Brain microvascular endothelial cell (primary cell): ENCODE results near the gene ENO1.
A peak's percentile ranks its signal among the peaks of the same experiment; 100 is the strongest.

Experiments
- DNase-seq: peaks from one replicate; pipeline ENCODE4 v3.0.0-alpha.2; 2020
- H3K27ac ChIP-seq: fragments of 250-450 bp; sonication (Bioruptor Pico); 2 replicates; pipeline ENCODE4 v1.5.1; 2020; ENCODE audit warnings: mild to moderate bottlenecking, moderate library complexity
- H3K27me3 ChIP-seq: fragments of 250-450 bp; sonication (Bioruptor Pico); replicated peaks from 2 replicates; pipeline ENCODE4 v1.5.1; 2020; ENCODE audit warnings: mild to moderate bottlenecking
- H3K36me3 ChIP-seq: fragments of 250-450 bp; sonication (Bioruptor Pico); replicated peaks from 2 replicates; pipeline ENCODE4 v1.5.1; 2020; ENCODE audit warnings: mild to moderate bottlenecking
- H3K4me3 ChIP-seq: 2 replicates; pipeline ENCODE4 v1.5.1; 2011; ENCODE audit warnings: low read depth, mild to moderate bottlenecking, control low read depth, low read length, moderate library complexity
- in situ Hi-C: cut with HindIII; loops from 2 replicates; pipeline ENCODE4 v1.10.0; 2017; ENCODE audit warnings: low sequenced_read_pairs, low pct_ligation_motif_present
- TF ChIP-seq, protein P1 (sequence below): IDR thresholded peaks from 2 replicates; pipeline ENCODE4 v1.5.1; 2011; ENCODE audit warnings: low read depth, mild to moderate bottlenecking, moderate library complexity, low read length, control low read depth, inconsistent platforms; ENCODE audit errors: missing control alignments

The ENO1 gene

DNA sequence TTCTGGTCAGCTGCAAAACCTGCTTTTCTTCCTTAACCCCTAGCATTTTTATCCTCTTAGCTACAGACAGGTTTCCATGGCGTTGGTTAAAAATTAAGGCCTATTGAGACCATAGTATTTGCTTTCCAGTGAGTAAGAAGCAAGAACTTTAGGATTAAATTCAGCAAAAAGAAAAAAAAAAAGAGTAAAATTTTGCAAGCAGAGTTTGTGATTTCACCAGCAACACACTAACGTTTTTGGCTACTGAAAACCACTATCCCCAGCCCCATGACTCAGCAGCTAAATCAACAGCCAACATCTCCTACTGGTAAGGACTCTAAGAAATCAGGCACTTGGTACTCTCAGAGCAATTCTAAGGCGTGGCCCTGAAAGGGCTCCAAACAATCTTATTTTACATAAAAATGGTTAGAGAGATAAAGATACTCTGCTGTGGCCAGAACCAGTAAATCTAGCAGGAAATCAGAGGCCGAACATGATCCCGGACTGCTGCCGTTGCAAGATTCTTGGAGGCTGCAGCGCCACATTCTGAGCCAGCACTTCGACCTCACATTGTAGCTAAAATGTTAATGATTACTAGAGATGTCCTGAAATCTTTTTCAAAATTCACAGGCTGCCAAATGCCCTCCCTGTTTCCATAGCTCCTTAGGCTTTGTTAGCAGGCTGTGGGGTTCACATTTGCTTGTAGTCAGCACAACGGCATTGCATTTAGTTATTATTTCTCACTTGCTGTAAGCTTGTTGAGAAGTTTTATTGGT, 1.6 kb upstream of the ENO1 start:
- peak overlapping the region; percentile 89 for H3K27ac ChIP-seq
- in situ Hi-C loops, result no loop called here
- peak; percentile 92 for DNase-seq
- H3K4me3 ChIP-seq, result no peak overlapping the region
- H3K36me3 ChIP-seq, result peaks cover 17% of the 10 kb centered on the region
- TF ChIP-seq, protein P1, sequence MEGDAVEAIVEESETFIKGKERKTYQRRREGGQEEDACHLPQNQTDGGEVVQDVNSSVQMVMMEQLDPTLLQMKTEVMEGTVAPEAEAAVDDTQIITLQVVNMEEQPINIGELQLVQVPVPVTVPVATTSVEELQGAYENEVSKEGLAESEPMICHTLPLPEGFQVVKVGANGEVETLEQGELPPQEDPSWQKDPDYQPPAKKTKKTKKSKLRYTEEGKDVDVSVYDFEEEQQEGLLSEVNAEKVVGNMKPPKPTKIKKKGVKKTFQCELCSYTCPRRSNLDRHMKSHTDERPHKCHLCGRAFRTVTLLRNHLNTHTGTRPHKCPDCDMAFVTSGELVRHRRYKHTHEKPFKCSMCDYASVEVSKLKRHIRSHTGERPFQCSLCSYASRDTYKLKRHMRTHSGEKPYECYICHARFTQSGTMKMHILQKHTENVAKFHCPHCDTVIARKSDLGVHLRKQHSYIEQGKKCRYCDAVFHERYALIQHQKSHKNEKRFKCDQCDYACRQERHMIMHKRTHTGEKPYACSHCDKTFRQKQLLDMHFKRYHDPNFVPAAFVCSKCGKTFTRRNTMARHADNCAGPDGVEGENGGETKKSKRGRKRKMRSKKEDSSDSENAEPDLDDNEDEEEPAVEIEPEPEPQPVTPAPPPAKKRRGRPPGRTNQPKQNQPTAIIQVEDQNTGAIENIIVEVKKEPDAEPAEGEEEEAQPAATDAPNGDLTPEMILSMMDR, result no peak
- H3K27me3 ChIP-seq, result no peaks in the 10 kb centered on the region

DNA sequence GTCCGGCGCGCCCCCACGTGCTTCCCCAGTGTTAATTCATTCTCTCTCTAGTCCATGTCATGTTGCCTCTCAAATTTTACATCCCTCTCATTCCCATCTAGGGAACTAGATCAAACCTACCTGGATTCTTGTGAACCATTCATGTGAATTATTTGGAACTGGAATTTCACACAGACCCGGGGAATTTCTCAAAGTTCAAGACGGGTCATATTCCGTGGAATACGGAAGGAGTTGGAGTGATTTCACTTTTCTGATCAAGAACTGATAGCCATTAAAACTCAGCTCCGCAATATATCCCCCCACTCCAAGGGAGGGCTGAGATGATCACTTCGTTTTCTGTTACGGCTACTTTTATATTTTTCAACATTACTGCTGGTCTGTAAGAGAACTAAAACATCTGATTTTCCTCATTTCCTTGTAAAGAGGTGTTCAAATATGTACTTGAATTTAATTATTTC, 1.0 kb upstream of the ENO1 start:
- Histone ChIP-seq H3K36me3 (peaks cover 22% of the 10 kb centered on the region), H3K4me3 (peak overlapping the region; percentile 96), H3K27ac (peak overlapping the region; percentile 89), H3K27me3 (no peaks in the 10 kb centered on the region)
- in situ Hi-C loops, result no loop called here
- TF ChIP-seq, protein P1, result peak; percentile 34
- no peak for DNase-seq

DNA sequence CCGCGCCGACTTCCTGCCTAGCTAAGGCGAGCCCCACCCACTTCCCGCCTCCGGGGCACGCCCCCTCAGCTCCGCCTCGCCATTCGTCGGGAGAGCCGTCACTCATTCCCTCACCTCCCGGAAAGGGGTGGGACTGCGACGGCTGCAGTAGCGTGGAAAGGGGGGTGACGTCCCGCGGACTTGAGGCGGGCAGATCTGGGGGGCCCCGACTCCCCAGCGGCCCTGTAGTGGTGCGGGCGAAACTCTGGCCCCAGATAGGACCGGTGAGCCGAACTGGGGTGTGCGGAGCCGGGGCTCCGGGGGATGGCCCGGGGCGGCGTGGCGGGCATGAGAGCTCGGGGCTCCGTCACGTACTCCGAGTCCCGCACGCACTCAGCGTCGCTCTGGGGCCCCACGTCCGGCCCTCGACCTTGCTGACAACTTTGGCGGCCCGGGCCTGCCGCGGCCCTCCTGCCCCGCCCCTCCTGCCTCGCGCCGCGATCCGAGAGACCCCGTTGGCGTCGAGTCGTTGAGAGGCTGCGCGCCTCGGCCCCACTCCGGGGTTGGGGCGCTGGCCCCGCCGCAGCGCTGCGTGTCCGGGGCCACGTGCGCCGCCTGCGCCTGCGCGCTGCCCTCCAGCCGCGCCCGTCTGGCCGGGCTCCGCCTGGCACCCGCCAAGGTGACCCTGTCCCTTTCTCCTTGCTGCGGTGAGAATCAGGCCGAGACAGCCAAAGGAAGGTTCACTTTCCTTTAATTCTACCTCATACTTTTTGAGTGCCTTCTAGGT, 395 bp upstream of the ENO1 start:
- TF ChIP-seq, protein P1, result no peak
- peak; percentile 96 for DNase-seq
- Histone ChIP-seq H3K36me3 (peaks cover 27% of the 10 kb centered on the region), H3K27ac (peak overlapping the region; percentile 89), H3K4me3 (peak overlapping the region; percentile 96), H3K27me3 (no peaks in the 10 kb centered on the region)
- in situ Hi-C loops, result no loop called here

DNA sequence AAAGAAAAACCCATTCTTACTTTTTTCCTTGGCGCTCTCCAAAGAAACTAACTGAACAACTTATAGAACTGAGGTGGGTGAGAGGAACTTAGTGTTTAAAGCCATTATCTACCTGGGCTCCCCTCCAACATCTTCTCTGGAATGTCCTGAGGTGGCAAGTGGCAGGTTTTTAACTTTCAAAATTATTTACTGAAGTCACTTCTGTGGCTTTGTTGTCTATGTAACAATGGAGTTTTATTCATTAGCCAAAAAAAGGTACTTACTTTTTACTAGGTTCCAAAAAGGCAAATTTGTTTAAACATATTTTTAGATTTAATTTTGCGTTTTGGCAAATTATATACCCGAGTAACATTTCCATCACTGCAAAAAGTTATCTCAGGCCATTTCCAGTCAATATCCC, 2.4 kb downstream of the ENO1 start:
- TF ChIP-seq, protein P1, result no peak
- H3K27ac ChIP-seq, result no peak overlapping the region
- H3K4me3 ChIP-seq, result peak overlapping the region; percentile 96
- H3K27me3 ChIP-seq, result no peaks in the 10 kb centered on the region
- in situ Hi-C loops, result no loop called here
- H3K36me3 ChIP-seq, result peaks cover 53% of the 10 kb centered on the region
- DNase-seq, result no peak

DNA sequence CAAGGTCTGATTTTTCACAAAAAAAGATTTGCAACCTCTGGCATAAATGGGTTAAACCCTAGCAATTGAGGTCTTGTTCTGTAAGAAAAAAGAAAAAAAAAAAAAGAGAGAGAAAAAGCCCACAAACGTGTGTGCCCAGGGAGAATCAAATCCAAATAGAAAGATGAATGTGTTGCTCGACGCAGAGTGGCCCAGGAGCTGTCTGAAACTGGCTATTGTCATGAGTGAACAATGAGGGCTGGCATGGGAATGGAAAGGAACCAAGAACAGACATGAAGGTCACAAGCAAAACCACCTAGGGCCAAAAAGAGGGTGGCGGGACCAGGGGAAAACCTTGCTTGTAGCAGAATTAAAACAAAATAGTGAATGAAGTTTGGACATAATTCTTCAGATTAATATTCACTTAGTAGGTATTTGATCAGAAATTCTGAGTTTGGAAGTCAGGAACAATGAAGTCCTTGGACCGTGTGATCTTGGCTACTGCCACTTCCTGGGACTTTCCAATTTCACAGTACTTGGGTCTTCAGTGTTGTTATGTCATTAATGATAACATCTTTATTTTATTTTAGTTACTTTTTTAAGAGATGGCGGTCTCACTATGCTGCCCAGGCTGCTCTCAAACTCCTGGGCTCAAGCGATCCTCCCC, 3.1 kb downstream of the ENO1 start:
- Histone ChIP-seq H3K36me3 (peaks cover 60% of the 10 kb centered on the region), H3K4me3 (peak overlapping the region; percentile 10), H3K27me3 (no peaks in the 10 kb centered on the region), H3K27ac (peak overlapping the region; percentile 5)
- in situ Hi-C loops, result no loop called here
- TF ChIP-seq, protein P1, result no peak
- no peak for DNase-seq
